Parathyroid adenoma (tissue), 2 donors: ENCODE measurements around the gene SCEL.
"Not testable (repeated sequence)": the region's sequence is repeated elsewhere in the genome, so short reads cannot be mapped to it uniquely, and the experiment has no call there.

ENCODE experiments used
- H2AFZ ChIP-seq: fragments of 300-600 bp; sonication (generic); one replicate; pipeline ENCODE4 v1.7.0; 2017; ENCODE audit warnings: antibody characterized with exemption, mild to moderate bottlenecking
- H3K27ac ChIP-seq: fragments of 300-600 bp; sonication (generic); one replicate; pipeline ENCODE4 v1.7.0; 2017
- H3K27me3 ChIP-seq: fragments of 300-600 bp; sonication (generic); one replicate; pipeline ENCODE4 v1.7.0; 2017; ENCODE audit warnings: low read length; ENCODE audit not compliant: control insufficient read depth, insufficient read depth
- H3K36me3 ChIP-seq: fragments of 300-600 bp; sonication (generic); one replicate; pipeline ENCODE4 v1.7.0; 2017; ENCODE audit warnings: low read length; ENCODE audit not compliant: control insufficient read depth, insufficient read depth
- H3K4me1 ChIP-seq: fragments of 300-600 bp; sonication (generic); one replicate; pipeline ENCODE4 v1.7.0; 2017; ENCODE audit warnings: control low read depth
- H3K4me2 ChIP-seq: fragments of 300-600 bp; sonication (generic); one replicate; pipeline ENCODE4 v1.7.0; 2017; ENCODE audit warnings: low read length
- H3K4me3 ChIP-seq: fragments of 300-600 bp; sonication (generic); one replicate; pipeline ENCODE4 v1.7.0; 2017; ENCODE audit warnings: low read depth, low read length
- H3K79me2 ChIP-seq: fragments of 300-600 bp; sonication (generic); one replicate; pipeline ENCODE4 v1.7.0; 2017; ENCODE audit warnings: control low read depth
- H3K9ac ChIP-seq: fragments of 300-600 bp; sonication (generic); one replicate; pipeline ENCODE4 v1.7.0; 2017; ENCODE audit warnings: mild to moderate bottlenecking
- H3K9me3 ChIP-seq: fragments of 300-600 bp; sonication (generic); one replicate; pipeline ENCODE4 v1.7.0; 2017; ENCODE audit warnings: low read length; ENCODE audit not compliant: control insufficient read depth
- CTCF ChIP-seq: fragments of 300-600 bp; sonication (generic); IDR thresholded peaks from one replicate; pipeline ENCODE4 v1.7.0; 2017; ENCODE audit warnings: antibody characterized with exemption, mild to moderate bottlenecking
- donor health status: primary hyperparathyroidism.

SCEL gene

GRCh38 chr13:77513719-77514335 is 21.7 kb upstream of the SCEL start:
- H3K27me3 ChIP-seq, result no peaks in the 10 kb centered on the region
- no peaks in the 10 kb centered on the region for H3K4me1 ChIP-seq
- TF ChIP-seq CTCF, result no peak
- no peak overlapping the region for H2AFZ ChIP-seq
- no peak overlapping the region for H3K4me3 ChIP-seq
- no peaks in the 10 kb centered on the region for H3K36me3 ChIP-seq
- H3K9ac ChIP-seq, result no peak overlapping the region
- H3K9me3 ChIP-seq, result no peaks in the 10 kb centered on the region
- H3K79me2 ChIP-seq, result no peaks in the 10 kb centered on the region
- no peak overlapping the region for H3K4me2 ChIP-seq
- no peak overlapping the region for H3K27ac ChIP-seq

GRCh38 chr13:77514336-77514726 is 21.2 kb upstream of the SCEL start:
- no peak overlapping the region for H2AFZ ChIP-seq
- no peaks in the 10 kb centered on the region for H3K79me2 ChIP-seq
- H3K27me3 ChIP-seq, result no peaks in the 10 kb centered on the region
- H3K9ac ChIP-seq, result no peak overlapping the region
- no peaks in the 10 kb centered on the region for H3K9me3 ChIP-seq
- H3K36me3 ChIP-seq, result no peaks in the 10 kb centered on the region
- no peak for TF ChIP-seq CTCF
- H3K4me3 ChIP-seq, result no peak overlapping the region
- no peaks in the 10 kb centered on the region for H3K4me1 ChIP-seq
- no peak overlapping the region for H3K27ac ChIP-seq
- H3K4me2 ChIP-seq, result no peak overlapping the region

GRCh38 chr13:77515785-77516184 is 19.7 kb upstream of the SCEL start:
- no peaks in the 10 kb centered on the region for H3K36me3 ChIP-seq
- no peaks in the 10 kb centered on the region for H3K9me3 ChIP-seq
- no peak overlapping the region for H3K4me2 ChIP-seq
- H3K79me2 ChIP-seq, result no peaks in the 10 kb centered on the region
- H3K9ac ChIP-seq, result no peak overlapping the region
- no peak overlapping the region for H3K4me3 ChIP-seq
- H2AFZ ChIP-seq, result no peak overlapping the region
- no peak overlapping the region for H3K27ac ChIP-seq
- TF ChIP-seq CTCF, result no peak
- H3K27me3 ChIP-seq, result no peaks in the 10 kb centered on the region
- H3K4me1 ChIP-seq, result no peaks in the 10 kb centered on the region

- Histone ChIP-seq H3K36me3 (no peaks in the 10 kb centered on the region), H3K27ac (no peak overlapping the region), H3K79me2 (no peaks in the 10 kb centered on the region), H3K4me2 (no peak overlapping the region), H3K9ac (no peak overlapping the region), H3K4me3 (no peak overlapping the region), H2AFZ (no peak overlapping the region), H3K4me1 (no peaks in the 10 kb centered on the region), H3K27me3 (no peaks in the 10 kb centered on the region), H3K9me3 (no peaks in the 10 kb centered on the region)
- no peak for TF ChIP-seq CTCF
These were observed 19.1 kb upstream of the SCEL start for GRCh38 chr13:77516342-77516789.

GRCh38 chr13:77518266-77518665 is 17.2 kb upstream of the SCEL start:
- no peaks in the 10 kb centered on the region for H3K9me3 ChIP-seq
- H3K4me2 ChIP-seq, result no peak overlapping the region
- H3K79me2 ChIP-seq, result no peaks in the 10 kb centered on the region
- TF ChIP-seq CTCF, result no peak
- no peak overlapping the region for H3K4me3 ChIP-seq
- H3K36me3 ChIP-seq, result no peaks in the 10 kb centered on the region
- no peak overlapping the region for H3K27ac ChIP-seq
- no peak overlapping the region for H3K9ac ChIP-seq
- H3K27me3 ChIP-seq, result no peaks in the 10 kb centered on the region
- no peak overlapping the region for H2AFZ ChIP-seq
- H3K4me1 ChIP-seq, result no peaks in the 10 kb centered on the region

- not testable (repeated sequence) for H3K27ac ChIP-seq, H3K27me3 ChIP-seq, H3K9me3 ChIP-seq
These were observed 16.1 kb upstream of the SCEL start for GRCh38 chr13:77519396-77519795.

More at GRCh38 chr13:77519396-77519795, 16.1 kb upstream of the SCEL start:
- H3K36me3 ChIP-seq, H3K9ac ChIP-seq, H3K79me2 ChIP-seq, H3K4me2 ChIP-seq, H3K4me3 ChIP-seq, H2AFZ ChIP-seq, H3K4me1 ChIP-seq: not testable (repeated sequence)
